ENCODE results near the gene GSN. TPM values are rescaled to one million over a fixed set of nuclear protein-coding genes. Genes with fewer than 3 reads are reported as not detected.

GSN gene
- total RNA-seq, 1 experiment from 2014 or later: 137 TPM

- DNase-seq (ENCODE audit: low spot score): no peak
These were observed 5.3 kb downstream of the GSN start for GRCh38 chr9:121273064-121273775.

DNA sequence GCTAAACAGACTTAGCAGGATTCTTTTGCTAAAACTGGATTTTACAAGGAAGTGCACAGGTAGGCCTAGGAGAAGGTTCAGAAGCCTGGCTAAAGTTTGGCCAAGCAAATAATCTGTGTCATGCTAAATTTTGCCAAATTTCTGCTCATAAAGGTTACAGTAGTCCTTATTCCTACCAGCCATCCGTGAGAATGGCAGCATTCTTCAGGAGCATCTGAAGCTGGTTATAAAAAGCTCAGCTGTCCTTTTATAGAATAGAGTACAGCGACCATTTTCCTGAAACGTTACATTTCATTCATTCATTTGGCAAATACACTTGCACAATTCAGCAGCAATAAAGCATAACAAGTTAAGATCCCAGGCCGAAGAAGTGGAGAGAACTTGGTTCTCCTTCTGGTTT, 6.9 kb downstream of the GSN start:
- no peak for DNase-seq (ENCODE audit: low spot score)

GRCh38 chr9:121275781-121276658, 8.1 kb downstream of the GSN start:
- DNase-seq (ENCODE audit: low spot score): no peak

- no peak for DNase-seq (ENCODE audit: low spot score)
These were observed 9.1 kb downstream of the GSN start for GRCh38 chr9:121277026-121277425.

- DNase-seq (ENCODE audit: low spot score): no peak
These were observed 9.7 kb downstream of the GSN start for GRCh38 chr9:121277518-121278295.

- DNase-seq (ENCODE audit: low spot score): peak; percentile 92
These were observed 10.7 kb downstream of the GSN start for GRCh38 chr9:121278477-121279261.

DNA sequence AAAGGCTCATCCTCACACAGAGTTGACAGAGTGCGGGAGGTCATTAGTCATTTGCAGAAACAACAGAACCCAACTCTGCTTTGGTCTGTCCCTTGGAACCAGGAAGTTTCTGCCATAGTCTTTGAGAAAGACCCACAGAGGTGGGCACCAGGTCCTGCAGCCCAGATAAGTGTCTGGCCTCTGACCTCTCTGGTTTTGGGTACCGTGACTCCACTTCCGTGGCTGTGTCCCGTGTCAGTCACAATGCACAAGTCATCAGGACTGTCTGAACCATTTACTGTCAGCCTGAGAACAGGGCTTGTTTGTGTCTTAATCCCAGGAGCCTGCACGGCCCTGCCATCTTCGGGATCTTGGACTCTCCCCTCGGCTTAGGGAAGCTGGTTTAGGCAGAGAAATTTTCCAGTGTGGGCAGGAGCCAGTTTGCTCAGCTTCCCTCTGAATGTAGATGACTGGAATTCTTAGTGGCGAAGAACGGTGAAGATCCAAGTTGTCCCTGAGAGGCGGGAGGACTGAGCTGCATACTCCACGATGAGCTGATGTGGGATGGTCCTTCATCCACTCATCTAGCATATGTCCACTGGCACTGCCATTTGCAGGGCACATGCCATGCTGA, 11.9 kb downstream of the GSN start:
- no peak for DNase-seq (ENCODE audit: low spot score)

DNA sequence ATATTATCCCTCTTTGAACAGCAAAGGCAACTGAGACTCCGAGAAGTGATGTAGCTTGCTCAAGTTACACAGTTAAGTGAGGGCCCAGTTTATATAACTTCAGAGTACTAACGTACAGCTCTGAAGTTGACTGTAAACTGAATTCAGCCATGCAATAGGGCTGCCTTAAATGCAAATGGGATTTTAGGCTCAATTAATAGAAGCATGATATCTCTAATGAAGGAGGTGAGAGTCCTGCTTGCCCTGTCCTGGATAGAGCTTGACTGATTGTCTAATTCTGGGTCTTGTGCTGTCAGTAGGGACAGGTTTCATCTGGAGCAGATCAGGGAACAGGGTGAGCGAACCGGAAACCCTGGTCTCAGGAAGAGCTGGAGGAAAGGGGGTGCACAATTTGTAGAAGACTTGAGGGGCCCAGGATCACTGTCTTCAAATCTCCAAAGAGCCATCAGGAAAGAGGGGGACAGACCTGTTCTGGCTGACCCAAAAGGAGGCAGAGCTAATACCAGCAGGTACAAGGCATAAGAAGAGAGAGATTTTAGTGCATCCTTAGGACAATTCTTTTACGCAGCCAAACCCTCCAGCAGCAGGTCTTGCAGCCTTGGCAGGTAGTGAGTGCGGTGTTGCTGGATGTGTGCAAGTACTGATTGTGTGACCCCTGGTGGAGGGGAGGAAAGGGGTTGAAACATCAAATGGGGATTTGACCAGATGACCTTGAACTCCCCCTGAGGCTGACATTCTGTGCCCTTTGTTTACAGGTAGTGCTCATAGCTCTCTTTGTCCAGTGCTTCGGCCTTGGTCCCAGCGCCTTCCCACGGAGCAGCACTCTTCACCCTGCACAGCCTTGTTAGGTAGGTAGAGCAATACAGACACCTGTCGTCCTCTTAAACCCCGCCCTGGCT, 13.0 kb downstream of the GSN start:
- DNase-seq (ENCODE audit: low spot score): no peak

GRCh38 chr9:121281614-121282276, 13.8 kb downstream of the GSN start:
- DNase-seq (ENCODE audit: low spot score): peak; percentile 78

- peak; percentile 58 for DNase-seq (ENCODE audit: low spot score)
These were observed 14.5 kb downstream of the GSN start for GRCh38 chr9:121282277-121283079.

DNA sequence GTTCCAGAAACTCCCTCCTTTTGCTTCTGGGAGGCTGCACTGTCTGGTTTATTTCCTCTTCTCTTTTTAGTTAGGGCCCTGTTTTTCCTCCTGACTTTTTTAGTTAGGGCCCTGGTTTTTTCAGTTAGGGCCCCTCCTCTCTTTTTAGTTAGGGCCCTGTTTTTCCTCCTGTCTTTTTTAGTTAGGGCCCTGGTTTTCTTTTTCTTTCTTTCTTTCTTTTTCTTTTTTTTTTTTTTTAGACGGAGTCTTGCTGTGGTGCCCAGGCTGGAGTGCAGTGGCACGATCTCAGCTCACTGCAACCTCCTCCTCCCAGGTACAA, 15.1 kb downstream of the GSN start:
- no peak for DNase-seq (ENCODE audit: low spot score)

DNA sequence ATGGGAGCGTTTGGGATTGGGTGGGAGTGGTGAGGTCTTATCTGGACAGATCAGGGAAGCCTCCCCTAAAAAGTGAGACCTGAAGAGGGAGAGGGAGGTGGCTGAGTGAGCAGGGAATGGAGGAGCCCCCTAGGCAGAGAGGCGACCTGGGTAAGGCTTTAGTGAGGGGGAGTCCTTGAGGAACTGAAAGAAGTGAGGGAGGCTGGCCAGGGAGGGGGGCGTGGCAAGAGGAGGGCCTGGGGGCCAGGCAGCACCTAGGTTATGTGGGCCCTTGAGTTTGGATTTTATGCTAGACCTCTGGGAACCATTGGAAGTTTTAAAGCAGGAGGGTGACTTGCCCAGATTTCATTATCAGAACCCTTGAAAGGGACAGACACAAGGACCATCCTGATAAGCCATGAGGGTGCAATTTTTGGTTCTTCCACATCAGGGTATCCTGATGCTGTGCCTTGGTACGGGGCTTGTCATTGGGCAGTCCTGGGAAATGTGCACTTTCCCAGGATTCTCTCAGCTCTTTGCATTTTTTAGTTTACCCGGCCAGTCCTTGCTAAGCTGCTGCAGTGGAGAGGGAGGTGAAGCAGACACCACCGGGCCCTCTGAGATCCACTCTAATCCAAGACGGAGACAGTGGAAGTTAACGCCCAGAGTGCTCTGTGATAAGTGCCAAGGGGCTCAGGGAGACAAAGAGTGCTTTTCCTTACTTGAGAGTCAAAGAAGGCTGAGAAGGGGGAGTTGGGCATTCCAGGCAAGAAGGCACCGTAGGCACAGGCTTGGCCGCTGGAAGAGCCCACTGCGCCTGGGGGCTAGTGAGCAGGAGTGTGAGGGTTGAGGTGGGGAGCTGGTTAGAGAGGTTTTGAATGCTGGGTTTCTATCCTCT, 16.1 kb downstream of the GSN start:
- no peak for DNase-seq (ENCODE audit: low spot score)

- DNase-seq (ENCODE audit: low spot score): no peak
These were observed 16.9 kb downstream of the GSN start for GRCh38 chr9:121284733-121285451.

GRCh38 chr9:121285835-121286687, 18.1 kb downstream of the GSN start:
- peak; percentile 79 for DNase-seq (ENCODE audit: low spot score)

- no peak for DNase-seq (ENCODE audit: low spot score)
These were observed 18.7 kb downstream of the GSN start for GRCh38 chr9:121286688-121286972.

GRCh38 chr9:121286973-121287741, 19.2 kb downstream of the GSN start:
- peak; percentile 94 for DNase-seq (ENCODE audit: low spot score)

Data from H4 (cell line).